ENCODE measurements around the gene PNMA6F.

DNA sequence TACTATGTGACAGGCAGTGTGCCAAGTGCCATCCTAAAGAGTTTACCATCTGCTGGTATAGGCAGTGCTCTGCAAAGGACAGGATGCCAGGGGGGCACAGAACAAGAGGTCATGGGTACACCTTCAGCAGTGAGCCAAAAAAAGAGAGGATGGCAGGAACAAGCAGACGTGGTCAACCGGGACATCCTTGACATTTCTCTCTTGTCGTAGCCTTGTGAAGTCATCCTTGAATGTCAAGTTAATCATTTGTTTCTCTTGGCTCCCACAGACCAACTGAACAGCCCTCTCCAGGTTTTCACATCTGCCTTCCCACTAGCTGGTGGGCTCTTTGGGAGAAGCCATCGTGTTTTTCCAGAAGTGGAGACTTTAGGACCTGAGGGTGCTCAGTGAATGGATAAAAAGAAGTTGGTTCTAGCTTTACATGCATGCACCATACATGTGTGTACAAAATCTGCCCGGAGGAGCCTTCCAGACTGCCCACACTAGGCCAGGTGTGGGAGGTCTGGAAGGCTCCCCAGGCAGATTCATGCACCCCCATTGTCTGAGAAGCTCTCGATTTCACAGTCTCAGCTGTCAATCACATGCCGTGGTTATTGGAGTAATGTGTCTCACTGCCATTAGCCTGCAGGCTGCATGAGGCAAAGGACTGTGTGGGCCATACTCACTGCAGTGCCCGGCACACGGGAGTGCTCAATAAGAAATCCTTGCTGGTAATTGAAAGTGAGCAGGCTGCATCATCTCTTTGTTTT, 16.4 kb downstream of the PNMA6F start:
- TF ChIP-seq, protein P1, sequence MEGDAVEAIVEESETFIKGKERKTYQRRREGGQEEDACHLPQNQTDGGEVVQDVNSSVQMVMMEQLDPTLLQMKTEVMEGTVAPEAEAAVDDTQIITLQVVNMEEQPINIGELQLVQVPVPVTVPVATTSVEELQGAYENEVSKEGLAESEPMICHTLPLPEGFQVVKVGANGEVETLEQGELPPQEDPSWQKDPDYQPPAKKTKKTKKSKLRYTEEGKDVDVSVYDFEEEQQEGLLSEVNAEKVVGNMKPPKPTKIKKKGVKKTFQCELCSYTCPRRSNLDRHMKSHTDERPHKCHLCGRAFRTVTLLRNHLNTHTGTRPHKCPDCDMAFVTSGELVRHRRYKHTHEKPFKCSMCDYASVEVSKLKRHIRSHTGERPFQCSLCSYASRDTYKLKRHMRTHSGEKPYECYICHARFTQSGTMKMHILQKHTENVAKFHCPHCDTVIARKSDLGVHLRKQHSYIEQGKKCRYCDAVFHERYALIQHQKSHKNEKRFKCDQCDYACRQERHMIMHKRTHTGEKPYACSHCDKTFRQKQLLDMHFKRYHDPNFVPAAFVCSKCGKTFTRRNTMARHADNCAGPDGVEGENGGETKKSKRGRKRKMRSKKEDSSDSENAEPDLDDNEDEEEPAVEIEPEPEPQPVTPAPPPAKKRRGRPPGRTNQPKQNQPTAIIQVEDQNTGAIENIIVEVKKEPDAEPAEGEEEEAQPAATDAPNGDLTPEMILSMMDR (conservative IDR thresholded peaks at IDR 0.05; ENCODE audit: low read depth in 2 of 2): no peak
- no peak for TF ChIP-seq POLR2AphosphoS5 (IDR thresholded peaks at IDR 0.05; ENCODE audit: low read depth)
- TF ChIP-seq ZNF331 (CRISPR knock-in tag; IDR thresholded peaks at IDR 0.05; ENCODE audit: low read depth): no peak
- no peak for TF ChIP-seq CREB1 (CRISPR knock-in tag; IDR thresholded peaks at IDR 0.05; ENCODE audit: low read depth)
- no peak for TF ChIP-seq EZH2 (IDR thresholded peaks at IDR 0.05; ENCODE audit: low read depth, unreplicated experiment)

Measured in GM23338 (cell line).